GM19452 (cell line): Measurements from ENCODE around the gene CTSO.
A peak's percentile ranks its signal among the peaks of the same experiment; 100 is the strongest.

Experiments
- ATAC-seq: cut with Tn5 transposase; IDR thresholded peaks from one replicate; pipeline ENCODE4 v1.9.1; 2021; ENCODE audit not compliant: unreplicated experiment

The CTSO gene, protein sequence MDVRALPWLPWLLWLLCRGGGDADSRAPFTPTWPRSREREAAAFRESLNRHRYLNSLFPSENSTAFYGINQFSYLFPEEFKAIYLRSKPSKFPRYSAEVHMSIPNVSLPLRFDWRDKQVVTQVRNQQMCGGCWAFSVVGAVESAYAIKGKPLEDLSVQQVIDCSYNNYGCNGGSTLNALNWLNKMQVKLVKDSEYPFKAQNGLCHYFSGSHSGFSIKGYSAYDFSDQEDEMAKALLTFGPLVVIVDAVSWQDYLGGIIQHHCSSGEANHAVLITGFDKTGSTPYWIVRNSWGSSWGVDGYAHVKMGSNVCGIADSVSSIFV

DNA sequence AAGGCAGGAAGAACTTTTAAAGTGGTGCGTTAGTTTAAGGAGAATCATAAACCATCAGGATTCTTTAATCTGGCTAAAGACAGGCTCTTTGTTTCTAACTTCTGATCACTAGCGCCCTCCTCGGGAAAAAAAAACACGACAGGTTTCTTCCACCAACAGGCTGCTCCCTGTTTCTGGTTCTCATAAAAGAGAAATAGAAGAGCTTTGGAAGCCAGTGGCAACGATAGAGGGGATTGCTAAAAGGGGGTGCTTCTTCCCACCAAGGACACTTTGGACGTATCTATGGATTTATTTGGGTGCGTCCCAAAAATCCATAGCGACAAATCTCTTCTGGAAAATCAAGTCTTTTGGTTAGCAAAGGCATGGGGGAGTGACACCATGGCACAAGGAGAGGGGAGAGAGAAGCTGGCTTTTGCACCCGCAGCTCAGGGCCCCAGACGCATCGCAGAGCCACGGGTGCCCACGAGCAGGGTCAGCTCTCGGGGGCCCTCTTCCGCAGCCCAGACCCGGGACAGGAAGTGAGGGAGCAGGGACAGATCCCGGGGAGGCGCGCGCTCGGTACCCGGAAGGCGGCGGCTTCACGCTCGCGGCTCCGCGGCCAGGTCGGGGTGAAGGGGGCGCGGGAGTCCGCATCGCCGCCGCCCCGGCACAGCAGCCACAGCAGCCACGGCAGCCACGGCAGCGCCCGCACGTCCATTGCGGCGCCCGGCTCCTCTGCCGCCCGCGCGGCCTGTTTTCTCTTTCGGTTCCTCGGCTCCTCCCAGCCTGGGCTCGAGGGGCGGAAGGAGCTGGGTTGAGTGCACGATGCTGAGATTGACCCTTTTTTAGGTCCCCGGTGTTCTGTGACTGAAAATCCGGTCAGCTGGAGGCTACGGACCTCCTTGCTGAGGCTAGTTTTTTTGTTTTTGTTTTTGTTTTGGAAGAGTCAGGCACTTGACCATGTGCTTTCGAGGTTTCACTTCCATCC lies at the start of gene CTSO:
CTSO (minus strand) TSS at position 716 of the 967 bp plus-strand sequence; CDS start at position 697, 19 bp downstream.
- ATAC-seq: peak; percentile 96

DNA sequence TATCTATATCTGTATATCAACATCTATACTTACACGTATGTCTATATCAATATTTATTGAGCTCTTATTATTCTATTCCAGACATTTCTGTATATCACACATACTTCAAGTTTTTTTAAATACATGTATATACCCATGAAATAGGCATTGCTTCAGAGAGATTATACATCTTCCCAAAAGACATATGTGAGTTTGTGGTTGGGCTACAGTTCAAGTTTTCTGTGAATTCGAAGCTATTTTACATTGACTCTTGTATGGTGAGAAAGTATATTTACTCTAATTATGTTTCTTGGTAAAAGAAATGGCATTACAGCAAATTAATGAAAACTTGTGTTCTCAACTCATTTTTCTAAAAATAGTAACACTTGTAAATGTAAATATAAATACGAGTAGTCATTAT lies 46.8 kb upstream of the CTSO start:
- ATAC-seq: no peak

DNA sequence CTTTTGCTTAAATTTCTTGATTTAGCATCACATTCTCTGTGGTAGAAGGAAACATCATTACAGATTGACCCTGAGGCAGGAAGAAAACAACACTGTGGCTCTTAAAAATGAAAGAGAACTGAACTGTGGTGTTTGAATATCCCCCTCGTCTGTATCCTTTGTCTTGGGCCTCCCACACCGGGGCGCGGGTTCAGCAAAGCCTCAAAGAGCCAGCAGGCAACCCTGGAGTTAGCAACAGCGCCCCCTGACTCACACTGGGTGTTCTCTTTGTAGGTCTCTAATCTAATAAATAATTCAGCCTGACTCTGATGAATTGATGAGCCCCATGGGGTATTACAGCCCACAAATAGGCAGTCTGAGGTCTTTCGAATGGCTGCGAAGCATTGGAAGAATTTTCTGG lies 46.1 kb upstream of the CTSO start:
- ATAC-seq: no peak

DNA sequence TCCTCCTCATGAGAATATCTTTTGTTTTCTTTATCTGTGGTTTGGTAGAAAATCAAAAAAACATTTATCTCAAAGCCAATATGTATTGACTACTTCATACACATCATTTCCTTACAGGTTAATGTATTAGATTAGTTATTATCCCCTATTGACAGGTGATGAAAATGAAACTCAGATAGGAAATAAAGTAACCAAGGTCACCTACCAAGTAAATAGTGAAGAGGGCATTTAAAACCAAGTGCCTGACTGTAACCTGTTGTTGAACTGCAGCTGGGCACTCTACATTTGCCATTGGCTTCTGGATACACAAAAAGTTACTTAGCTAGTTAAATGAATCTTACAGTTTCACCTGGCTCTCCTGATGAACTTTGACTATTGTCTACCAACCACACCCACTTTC lies 41.4 kb upstream of the CTSO start:
- ATAC-seq: no peak

DNA sequence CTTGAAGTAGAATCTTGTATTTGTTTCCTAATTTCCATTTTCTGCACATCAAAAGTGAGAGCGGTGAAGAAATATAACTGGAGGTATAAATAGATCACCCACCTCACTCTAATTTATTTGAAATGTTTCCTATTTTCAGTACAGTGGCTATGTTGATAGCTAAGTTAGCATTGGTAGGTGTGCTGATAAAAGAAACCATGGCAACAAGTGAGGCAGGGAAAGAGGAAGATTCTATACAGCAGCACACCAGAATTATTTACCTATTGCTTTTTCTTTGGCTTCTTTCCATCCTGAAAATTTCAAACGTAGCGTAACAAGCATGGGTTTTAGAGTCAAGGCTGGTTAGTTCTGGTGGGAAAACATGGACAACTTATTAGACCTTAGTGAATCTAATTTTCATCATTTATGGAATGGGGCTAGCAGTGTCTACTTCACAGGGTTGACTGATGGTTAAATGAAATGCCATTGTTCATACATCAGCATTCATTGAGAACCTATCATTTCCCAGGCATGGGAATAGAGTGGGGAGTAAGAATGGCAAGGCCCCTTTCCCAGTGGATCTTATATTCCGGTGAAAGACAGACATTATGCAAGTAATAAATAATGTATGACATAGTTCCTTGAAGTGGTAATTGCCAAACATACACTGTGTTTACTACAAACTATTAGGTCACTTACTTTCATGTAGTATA lies 30.6 kb upstream of the CTSO start:
- ATAC-seq: no peak

DNA sequence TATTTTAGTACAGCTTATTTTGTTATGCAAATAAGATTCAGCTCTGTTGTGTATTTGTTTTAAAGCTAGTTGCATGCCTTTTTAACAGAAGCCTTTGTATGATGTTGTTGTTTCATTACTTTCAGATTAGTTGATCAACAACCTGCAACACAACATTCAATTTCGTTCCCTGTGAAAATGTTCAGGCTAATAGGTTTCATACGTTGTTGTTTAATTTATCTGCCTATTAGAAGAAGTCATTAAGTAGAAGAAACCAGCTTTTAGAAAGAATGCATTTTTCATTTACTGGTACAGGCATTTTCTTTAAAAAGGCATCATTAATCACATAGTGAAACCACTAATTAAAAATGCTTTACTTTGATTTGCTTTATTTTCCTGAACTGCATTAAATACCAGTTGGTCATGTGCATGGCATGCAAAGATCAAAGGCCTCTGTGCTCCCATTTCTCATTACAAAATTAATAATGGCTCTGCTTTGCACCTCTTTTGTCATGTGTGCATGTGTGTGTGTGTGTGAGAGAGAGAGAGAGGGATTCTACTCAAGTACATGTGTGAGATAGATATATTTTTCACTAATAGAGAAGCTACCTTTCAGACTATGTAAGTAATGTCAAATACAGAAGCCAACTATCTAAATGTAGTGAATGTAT lies 29.2 kb upstream of the CTSO start:
- ATAC-seq: no peak

DNA sequence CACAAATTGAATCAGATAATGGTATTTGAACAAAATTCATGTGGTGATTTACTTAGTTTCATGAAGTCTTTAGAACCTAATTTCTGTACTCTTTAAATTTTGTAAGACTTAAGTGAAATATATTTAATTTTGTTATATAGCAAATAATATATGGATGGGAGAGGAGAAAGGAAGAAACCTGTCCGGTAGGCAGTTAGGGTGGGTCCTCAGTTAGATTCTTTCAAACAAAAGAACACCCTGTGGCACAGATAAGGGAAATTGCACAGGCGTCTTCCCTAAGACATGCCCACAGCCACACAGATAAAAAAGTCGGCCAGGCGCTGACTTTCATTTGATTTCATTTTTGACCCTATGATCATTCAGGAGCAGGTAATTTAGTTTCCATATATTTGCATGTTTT lies 25.1 kb upstream of the CTSO start:
- no peak for ATAC-seq

DNA sequence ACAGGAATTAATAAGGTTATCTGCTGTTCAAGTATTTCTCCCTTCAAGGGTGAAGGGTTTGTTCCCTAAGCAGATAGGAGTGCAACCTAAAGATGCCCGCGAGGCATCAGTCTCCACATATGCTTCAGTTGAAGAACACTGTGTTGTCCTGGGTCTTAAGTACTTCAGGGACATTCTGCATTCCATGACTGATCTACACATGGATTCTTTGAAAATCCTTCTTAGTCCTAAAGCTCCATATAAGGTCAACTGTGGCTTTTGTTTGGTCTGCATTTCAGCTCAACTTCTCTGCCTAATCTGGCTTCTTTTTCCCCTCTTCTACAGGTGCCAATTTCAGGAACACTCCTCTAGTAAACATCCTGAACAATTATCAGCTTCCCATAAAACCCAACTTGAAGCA lies 21.8 kb upstream of the CTSO start:
- no peak for ATAC-seq

DNA sequence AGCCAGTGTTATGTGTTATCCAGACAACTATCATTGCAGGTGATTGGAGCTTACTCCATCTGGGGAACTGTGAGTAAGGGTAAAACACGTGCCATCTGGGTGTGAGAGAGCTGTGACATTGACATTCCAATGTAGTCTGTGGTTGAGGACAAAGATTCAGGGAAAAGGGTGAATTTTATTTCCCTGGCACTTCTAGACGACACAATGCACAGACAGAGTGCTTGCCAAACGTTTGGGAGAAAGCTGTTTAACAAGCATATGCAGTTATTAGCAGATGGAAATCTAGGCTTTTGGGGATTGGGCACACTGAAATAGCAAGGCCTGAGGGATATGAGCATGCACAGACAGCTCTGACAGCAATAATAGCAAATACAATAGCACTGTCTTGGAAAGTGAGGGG lies 21.3 kb upstream of the CTSO start:
- ATAC-seq: no peak

DNA sequence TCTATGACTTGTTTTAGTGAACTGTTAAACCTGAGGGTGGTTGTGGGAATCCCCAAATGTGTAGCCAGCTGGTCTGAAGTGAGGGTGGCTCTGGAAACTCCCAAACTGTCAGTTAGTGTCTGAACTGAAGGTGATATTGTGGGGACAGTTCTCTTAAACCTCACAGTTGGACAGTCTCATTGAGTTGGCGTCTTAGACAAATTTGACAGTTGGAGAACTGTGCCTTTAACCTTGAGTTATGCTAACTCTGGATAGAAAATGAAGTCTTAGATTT lies 20.7 kb upstream of the CTSO start:
- ATAC-seq: peak; percentile 96

DNA sequence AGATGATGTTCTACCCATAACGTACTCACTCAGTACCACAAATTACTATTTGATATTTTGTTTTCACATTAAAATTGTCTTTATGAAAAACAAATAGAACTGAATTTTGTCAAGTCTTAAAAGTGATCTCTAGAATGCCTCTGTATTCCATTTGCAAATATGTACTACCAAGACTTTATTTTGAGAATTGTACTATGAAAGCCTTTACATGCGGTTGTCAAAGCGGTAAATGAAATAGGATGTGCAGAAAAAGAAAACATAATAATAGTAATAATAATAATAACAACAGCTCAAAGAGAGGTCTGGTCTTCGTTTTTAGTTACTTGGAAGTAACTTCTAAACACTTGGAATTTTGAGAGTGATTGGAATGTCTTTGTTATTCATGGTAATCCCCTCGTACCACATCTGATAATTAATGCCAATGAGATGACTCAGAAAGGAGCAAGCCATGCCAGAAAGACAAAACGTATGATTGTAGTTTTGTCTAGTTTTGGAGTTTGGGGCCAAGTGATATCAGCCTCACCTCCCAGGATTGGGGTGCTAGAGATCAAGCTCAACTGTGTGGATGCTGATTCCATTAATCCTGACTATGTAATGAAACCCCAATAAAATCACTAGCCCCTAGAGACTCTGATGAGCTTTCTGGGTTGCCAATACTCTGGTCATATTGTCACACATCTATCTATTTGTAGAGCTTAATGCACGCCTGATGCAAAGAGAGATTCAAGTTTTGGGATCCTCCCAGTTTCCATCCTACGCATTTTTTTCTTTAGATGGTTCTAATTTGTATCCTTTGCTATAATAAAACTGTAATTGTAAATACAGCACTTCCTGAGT lies 20.2 kb upstream of the CTSO start:
- peak; percentile 40 for ATAC-seq

DNA sequence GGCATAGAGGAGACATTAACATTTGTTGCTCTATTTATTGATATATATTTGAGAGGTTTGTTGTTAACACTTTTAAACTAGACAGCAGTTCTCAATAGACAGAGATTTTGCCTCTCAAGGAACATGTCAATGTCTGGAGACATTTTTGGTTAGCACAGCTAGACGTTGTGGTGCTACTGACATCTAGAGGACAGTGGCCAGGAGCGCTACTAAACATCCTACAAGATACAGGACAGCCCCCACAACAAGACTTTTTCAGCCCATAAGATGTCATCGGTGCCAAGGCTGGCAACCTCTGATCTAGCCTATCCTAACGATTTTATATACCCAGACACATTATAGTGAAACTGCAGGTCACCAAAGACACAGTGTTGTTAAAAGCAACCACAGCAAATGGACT lies 18.4 kb upstream of the CTSO start:
- ATAC-seq: peak; percentile 49

DNA sequence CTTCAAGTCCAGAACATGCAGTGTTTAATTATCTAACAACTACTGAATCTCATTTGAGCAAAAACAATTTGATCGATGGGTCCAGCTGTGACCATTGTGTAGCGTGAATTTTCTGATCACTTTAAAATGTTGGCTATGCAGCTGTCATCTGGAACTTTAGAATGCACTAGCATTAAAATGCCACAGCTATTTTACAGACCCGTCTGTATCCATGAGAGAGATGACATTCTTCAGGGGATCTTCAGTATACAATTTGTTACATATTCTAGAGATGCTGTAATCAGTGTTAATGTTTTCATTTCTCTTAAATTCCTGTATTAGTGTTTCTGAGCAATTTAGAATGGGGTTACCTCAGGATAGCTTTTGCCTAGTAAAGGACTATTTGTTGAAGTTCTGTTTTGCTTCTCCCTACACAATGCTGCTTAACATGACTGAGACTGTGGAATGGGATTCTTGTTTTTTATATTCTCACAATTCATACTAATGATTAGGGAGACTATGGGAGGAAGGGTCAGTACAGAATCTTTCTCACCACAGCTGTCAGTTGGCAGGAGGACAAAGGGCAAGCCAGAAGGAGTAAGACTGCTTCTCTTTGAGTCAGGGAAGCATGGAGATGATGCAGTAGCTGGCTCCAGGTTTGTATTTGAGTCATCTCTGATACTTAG lies 13.2 kb upstream of the CTSO start:
- no peak for ATAC-seq

DNA sequence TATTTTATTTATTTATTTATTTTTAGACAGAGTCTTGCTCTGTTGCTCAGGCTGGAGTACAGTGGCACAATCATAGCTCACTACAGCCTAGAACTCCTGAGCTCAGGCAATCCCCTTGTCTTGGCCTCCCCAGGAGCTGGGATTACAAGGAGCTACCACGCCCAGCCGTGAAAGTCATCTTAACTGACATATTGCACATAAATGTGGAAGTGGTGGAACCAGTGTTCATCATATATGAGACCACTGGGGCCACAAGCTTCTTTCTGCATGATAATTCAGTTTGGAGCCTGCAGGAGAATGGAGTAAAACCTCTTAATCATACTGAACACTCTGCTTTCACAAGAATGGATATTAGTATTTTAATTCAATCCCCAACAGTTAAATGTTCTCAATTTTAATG lies 12.5 kb upstream of the CTSO start:
- no peak for ATAC-seq

DNA sequence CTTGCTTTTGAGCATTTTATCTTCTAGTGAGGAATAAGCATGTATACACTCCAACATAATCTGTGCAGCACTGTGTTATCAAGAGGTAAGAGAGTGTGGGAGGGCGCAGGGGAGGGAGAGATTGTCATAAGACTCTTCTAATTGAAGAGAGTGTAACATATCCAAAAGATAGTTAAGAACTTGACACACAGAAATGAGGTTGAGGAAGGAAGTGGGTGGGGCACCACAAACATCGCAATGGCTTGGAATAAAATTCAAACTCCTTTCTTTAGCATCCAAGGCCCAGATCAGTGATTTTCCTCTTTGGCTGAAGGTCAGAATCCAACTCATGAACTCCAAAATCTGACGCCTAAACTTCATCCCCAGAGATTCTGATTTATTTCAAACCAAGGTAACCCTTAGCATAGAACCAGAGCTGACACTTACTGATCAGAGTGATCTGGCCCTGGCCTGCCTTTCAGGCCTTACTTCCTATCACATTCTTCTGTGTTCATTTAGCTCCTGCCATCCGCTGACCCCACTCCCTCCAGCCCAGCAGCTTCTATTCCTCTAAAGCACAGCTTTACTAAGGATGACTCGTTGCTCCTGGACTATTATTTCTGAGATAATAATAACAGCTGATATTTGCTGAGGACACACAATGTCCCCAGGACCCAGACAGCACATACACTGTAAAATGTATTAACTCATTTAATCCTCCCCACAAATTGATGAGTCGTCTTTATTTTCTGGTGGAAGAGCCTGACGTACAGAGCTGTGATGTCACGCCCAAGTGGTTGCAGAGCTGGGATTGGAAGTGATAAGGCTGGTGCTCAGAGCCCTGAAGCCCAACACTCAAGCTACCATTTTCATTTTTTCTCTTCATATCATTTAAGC lies 10.6 kb upstream of the CTSO start:
- no peak for ATAC-seq

DNA sequence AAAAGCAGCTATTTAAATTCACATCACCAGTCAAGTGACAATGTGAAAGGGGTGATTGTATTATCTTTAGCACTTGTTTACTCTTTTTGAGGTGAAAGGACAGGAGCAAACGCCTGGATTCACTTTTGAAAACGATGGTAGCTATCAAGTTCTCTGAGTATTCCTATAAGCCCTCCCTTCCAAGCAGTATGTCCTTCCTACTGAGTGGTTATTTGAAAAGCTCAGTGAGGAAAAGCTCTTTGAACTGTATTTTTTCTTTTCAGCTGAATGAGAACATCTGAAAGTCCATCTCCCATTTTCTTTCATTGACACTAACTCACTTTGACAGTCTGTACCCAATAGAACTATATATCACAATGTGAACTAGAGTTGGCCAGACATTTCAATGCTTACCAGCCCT lies 9.1 kb upstream of the CTSO start:
- ATAC-seq: no peak

DNA sequence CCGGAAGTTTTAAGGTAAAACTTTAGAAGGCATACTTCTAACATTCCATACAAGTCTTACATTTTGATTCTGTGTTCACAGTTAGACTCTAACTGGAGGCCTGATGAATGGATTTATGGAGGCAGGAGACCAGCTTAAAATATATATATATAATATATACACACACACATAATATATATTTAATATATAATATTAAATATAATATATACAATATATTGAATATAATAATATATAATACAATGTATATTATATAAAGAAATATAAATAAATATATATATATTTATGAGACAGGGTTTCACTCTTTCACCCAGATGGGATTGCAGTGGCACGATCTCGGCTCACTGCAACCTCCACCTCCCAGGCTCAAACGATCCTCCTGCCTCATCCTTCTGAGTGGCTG lies 7.9 kb upstream of the CTSO start:
- ATAC-seq: no peak

DNA sequence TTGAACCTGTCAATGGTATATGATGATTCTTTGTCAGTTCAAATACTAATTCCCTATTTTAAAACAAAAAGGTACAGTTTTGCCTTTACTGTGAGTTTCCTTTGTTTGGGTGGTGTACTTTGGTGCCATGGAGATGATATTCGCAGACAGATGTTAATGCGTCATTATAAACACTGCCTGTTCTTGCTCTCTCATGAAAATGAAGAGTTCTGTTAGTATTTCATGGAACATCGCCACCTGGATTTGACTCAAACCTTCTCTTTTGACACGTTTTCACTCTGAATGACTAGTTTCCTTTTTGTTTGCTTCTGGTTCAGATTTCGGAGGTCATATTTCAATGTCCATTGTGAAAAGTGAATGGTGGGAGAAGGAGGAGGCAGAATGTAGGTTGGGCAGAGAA lies 6.9 kb upstream of the CTSO start:
- no peak for ATAC-seq

DNA sequence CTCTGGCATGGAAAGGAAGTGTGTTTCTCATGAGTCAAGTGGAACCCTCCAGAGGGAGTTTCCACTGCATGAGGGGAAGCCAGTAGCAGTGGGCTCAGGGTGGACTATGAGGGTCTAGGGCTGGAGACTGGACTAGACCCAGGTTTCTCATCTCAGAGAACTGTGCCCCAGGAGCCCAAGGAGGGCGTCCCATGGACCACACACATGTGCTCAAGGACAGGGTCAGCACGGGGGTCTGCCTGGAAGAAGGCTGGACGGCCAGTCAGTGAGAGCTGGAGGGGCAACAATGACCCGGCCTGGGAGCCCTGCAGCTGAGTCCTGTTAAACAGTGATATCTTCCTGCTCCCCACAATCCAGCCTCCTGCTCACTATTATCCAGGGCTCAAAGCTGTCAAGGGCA lies 5.8 kb upstream of the CTSO start:
- no peak for ATAC-seq
